Vagina (tissue), 2 donors: ENCODE measurements around the gene PTPRG.

Experiments
- CTCF ChIP-seq, 3 experiments: fragments of 450-650 bp in 2 of 3; fragments of 200-600 bp in 1 of 3; sonication (generic) in 1 of 3; IDR thresholded peaks; one replicate each; pipeline ENCODE4 v1.5.1; 2017 to 2019; ENCODE audit warnings: antibody characterized with exemption in 3 of 3, mild to moderate bottlenecking in 2 of 3, moderate library complexity in 2 of 3
- POLR2A ChIP-seq, 2 donors: fragments of 450-650 bp; IDR thresholded peaks; one replicate each; pipeline ENCODE4 v1.6.1; 2017; ENCODE audit warnings: antibody characterized with exemption in 2 of 2, mild to moderate bottlenecking in 2 of 2, moderate library complexity in 2 of 2

GRCh38 chr3:61885414-61885813 is 324.0 kb downstream of the PTPRG start:
- TF ChIP-seq CTCF (IDR thresholded peaks at IDR 0.05), result no peak
- TF ChIP-seq POLR2A (IDR thresholded peaks at IDR 0.05), result no peak
